DMS79 treated with DMSO at 0.1 percent for 48 hours (cell line): ENCODE results near the gene ZNF638.

Experiments used
- DNase-seq: peaks from one replicate; lab custom pipeline; 2025; lab: John Stamatoyannopoulos, UW

The ZNF638 gene

DNA sequence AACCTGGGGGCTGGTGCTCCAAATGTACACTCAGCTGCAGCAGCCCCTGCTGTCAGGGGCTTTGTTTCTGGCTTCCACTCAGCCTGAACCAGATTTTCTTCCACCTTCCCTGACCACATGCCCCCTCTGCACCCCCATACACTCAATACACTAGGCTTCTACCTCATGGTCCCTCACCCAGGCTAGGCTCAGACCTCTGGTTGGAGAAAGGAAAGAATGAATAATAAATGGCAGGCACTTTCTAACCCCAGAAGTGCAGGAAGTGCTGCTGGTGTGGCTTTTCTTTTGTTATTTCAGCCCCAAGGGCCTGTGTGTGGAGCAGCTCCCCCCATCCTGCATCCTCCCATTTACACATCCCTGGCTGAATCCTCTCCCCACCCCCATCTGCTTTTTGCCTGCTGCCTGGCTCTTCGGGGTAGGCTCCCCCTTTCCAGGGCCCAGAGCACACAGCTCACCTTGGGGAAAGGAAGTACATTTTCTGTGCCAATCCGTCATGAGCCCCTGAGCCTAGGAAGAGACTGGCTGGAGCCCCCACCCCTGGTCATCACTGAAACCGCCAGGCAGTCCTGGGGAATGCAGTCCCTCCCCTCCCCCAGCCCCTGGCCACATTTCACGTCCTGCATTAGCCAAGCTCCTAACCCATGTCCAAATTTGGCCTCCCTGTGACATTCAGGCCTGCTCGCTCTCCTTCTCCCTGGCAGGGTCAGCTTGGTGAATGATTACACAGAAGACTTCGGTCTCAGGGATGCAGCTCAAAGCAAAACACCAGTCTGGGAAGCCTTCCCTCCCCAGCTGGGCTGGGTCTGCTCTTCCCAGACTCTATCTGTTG lies 124.4 kb downstream of the ZNF638 start:
- DNase-seq = no peak

DNA sequence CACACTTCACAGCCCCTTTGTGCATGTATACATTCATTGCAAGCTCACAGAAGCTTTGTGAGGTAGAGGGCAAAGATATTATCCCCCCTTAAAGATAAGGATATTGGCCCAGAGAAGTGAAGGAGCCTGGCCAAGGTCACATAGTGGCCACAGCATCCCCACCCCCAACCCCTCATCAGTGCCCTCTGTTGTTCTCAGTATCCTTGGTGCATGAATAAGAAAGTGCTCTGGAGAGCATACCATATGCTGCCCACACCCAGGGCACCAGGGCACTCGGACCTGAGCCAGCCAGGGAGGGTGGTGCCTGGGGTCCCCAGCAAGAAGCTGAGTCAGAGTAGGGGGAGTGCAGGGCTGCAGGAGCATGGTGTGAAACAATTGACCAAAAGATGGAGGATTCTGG lies 125.0 kb downstream of the ZNF638 start:
- no peak for DNase-seq

DNA sequence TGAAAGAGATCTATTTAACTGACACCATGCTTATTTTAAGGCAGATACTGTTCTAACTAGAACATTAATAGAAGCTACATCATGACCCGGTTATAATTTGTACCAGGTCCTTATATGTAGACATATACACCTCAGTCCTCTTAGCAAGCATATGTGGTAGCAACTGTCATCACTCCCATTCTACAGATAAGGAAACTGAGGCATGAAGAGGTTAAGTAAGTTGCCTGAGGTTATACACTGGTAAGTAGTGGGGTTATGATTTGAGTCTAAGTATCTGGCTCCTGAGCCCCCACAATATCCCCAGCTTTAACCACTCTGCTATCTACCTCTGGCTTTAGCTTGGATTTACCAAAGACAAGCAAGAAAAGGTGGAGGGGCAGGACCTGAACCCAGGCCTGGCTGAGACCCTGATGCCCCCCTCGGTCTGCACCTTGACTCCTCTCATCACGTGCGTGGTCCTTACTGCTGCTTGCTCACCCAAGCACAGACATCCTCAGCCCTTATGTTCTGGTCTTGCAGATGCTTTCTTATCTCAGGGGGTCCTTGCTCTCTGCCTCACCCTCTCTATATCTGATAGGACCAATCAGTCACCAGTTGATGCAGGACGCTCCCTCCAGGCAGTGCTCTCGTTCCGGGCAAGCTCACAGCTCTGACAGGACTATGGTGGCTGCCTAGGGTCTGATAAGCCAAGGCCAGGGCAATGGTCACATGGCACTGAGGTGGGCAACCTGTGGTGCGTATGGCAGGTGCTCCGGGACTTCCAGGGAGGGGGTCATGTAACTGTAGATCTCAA lies 125.7 kb downstream of the ZNF638 start:
- DNase-seq = no peak

DNA sequence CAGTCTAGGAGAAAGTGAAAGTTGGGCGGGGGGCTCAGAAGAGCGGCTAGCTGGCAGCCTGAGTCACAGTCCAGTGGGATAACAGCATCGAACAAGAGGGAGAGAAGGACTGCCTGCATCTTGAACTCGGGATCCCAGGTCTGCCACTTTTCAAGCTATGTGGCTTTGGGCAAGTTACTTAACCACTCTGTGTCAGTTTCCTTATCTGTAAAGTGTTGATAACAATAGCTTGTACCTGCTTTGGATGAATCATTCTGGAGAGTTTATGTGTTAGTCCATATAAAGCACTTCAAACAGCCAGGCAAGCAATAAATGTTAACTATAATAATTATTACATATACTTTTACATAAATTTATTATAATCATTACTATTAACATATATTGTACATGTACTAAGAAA lies 126.3 kb downstream of the ZNF638 start:
- no peak for DNase-seq

DNA sequence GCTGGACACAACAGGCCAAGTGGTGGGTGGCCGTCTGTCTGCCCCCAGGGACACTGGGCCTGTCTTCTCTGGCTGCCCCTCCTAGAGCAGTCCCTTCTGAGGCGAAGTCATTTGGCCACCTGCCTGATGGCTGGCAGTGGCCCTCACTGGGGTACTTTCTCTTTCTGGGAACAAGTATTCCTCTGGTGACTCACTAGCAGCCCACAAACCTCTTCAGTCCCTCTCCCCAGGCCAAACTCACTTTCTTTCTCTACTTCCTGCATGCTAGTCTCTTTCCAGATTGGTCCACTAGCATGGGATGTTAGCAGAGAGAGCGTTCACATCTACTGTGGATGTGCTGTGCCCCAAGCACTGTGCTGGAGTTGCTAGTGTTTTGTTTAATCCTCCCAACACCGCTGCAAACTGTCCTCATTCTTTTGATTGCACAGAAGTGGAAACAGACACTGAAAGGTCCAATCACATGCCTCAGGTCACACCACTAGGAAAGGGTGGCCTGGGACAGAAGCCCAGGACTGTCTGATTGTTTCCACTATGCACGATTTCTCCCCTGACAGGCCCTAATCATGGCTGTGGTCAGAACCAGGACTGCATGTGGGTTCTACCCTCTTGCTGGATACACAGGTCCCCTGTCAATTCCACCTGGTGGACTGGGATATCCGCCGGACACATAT lies 127.0 kb downstream of the ZNF638 start:
- DNase-seq = no peak

DNA sequence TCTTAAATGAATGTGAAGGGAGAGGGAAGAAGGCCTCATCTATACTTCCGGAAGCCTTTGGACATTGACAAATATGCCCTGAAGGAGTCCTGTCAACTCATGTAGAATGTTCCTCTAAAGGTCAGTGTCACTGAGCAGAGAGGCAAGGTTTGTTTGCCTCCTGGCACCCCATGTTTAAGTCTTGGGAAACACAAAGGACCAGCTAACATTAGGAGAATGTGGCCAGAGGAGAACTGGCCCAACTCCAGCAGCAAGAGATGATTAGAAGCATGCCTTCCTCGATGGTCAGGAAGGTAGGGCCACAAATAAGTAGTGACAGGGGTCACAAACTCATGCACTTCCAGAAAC lies 127.5 kb downstream of the ZNF638 start:
- DNase-seq = no peak

DNA sequence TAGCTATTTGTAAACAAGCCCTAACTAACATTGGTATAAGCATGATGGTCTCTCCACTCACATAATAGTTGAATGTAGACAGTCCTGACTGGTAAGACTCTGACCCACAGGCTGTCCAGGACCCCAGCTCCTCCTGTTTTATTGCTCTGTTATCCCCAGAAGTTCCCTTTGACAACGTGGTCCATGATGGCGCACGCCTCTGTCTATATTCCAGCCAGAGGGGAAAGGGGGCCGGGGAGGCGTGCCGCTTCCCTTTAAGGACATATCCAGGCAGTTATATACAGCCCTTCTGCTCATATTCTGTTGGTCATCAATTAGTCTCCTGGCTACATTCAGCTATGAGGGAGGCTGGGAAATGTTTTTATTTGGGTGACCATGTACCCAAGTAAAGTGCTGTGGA lies 128.5 kb downstream of the ZNF638 start:
- DNase-seq = no peak

DNA sequence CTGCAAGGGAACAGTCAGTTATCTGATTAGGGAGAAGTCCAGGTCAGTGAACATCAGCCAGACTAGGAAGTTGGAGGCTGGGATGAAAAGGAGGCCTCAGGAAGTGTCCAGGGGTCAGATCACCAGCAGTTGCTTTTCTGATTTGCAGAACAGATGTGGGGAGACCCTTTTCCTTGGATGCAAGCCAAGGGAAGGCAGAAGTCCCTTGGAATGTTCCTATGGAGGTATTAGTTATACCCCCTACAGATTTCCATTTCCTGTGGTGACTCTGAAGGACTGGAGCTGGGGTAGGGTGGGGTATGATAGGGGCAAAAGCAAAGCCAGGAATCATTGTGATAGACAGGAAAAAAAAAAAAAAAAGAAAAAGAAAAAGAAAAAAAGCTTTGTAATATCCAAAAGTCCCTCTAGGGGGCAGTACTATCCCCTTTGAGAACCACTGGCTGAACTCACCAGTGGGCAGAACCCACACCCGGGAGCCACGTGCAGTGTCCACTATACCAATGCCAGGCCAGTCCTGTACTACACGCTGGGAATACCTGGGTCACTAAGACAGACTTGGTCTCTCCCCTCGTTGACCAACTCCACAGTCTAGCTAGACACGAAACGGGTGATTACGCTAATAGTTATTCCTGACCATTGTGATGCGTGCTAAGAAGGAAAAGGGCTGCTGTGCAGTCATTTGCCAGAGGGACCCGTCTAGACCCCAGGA lies 129.2 kb downstream of the ZNF638 start:
- DNase-seq = no peak

DNA sequence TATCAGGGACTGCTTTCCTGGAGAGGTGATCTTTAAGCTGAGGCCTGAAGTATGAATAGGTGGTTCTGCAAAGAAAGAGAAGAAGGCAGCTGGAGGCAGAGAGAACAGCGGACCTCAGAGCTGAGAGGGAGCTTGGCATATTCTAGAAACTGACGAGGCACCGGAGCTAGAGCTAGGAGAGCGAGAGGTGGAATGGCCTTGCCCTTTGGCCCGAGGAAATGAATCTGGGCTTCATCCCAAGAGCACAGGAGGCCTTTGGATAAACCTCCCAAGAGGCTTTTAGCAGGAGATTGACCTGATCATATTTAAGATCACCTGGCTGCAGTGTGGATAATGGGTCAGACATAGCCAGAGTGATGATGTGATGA lies 129.7 kb downstream of the ZNF638 start:
- DNase-seq = no peak

DNA sequence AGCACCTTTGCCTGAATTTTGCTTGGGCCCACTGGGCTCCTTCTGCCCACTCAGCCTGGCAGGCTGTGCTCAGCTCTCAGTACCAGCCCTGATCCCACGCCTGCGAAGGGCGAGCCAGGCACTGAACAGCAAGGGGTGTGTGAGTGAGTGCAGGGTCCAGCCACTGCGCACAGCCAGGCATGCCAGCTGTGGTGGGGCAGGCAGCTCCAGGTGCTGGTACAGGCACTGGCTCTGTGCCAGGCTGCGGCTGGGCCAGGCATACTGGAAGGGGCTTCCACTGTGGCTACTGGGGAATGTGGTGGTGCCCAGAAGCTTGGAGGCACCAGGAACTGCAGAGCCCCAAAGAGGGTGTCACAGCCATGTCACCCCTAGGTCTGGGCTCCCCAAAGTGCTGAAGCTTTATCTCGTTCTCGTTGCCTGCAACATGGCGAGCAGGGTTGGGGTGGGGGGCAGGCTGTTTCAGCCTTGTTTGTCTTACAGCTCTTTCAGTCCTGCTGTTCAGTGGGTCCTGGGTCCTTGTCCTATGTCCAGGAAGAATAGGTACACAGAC lies 130.5 kb downstream of the ZNF638 start:
- DNase-seq = no peak

DNA sequence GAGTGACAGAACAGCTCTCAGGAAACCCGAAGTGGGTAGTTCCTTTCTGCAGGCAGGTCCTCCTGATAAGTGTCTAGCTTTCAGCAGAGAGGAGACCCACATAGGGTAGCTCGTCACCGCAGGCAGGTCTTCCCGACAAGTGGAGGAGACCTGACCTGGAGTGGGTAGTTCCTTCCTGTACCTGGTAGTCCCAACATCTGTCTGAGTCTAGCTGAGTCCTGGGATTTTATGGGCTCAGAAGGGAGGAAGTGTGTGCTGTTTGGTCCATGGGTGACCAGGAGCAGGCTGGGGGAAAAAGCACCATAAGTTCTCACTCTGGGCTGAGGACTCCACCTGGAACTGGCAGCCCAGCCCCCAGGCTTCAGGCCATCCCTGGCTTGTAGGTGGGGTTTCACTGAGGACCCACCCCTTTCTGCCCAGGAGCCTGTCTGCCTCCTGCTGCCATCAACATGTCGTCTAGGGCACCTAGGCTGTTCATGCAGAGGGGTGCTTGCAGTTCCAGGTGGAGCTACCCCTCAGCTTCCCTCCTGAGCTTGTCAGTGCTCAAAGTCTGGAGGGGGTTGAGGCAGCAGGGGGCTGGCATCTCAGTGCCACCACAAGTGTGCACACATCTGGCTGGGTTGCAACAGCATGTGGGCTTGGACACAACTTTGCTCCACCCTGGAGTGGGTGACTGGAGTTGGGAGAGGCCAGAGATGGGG lies 131.2 kb downstream of the ZNF638 start:
- no peak for DNase-seq

DNA sequence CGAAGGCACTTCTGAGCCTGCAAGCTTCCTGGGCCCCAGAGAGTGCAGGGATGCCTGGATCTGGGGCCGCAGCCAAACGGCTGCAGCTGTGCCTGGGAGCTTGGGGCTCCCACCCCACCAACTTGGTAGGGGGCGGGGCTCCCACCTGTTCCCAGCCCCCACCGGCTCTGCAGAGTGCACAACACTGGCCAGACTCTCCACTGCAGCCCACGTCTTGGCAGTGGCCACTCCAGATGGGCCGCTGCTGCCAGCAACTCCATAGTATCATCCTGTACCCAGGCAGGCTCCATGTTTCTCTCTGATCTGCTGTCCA lies 131.7 kb downstream of the ZNF638 start:
- DNase-seq = no peak

DNA sequence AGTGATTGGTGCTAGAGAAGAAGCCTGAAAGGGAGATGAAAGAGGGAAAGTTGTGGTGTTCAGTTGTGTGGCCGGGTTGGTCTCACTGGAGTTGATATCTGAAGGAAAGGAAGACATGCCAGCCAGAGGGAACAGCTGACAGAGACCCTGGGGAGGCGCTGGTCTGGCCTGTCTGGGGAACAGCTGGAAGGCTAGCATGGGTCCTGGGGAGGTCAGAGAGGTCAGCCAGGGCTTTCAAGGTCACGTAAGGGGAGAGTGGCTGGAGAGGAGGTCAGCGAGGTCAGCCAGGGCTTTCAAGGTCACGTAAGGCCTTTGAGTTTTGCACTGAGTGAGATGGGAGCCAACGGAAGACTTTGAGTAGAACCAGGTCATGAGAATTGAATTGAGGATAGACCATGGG lies 132.8 kb downstream of the ZNF638 start:
- DNase-seq = no peak

DNA sequence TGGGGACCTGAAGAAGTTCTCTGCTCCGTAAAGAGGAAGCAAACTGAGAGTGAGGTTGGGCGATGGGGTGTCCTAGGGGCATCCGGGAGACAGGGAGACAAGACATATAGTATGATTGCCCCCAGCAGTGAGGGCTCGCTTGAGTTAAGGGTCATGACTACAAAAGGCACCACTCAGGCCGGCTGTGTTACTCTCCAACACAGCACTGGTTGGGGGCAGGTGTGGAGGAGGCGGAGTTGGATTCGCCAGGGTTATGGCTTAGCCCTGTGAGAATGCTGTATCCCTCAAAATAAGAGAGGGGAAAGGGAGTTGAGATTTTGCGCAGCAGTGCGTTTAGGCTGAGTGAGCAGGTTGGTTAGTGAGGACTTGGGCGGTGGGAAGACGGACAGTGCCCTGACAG lies 133.8 kb downstream of the ZNF638 start:
- DNase-seq = no peak

DNA sequence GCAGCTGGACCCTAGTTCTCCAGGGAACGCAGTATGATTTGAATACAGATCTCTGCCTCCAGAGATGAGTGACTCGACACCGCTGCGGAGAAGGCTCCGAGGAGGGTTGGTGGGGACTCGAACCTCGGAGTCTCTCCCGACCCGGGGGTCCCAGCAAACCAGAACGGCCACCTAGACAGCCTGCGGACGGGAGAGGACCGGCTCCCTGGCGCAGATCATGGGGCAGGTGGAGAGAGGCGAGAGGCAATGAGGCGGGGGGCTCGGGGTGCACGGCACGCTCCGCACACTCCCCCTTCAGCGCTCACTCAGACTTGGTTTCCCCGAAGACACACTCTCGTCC lies 134.3 kb downstream of the ZNF638 start:
- DNase-seq = no peak

DNA sequence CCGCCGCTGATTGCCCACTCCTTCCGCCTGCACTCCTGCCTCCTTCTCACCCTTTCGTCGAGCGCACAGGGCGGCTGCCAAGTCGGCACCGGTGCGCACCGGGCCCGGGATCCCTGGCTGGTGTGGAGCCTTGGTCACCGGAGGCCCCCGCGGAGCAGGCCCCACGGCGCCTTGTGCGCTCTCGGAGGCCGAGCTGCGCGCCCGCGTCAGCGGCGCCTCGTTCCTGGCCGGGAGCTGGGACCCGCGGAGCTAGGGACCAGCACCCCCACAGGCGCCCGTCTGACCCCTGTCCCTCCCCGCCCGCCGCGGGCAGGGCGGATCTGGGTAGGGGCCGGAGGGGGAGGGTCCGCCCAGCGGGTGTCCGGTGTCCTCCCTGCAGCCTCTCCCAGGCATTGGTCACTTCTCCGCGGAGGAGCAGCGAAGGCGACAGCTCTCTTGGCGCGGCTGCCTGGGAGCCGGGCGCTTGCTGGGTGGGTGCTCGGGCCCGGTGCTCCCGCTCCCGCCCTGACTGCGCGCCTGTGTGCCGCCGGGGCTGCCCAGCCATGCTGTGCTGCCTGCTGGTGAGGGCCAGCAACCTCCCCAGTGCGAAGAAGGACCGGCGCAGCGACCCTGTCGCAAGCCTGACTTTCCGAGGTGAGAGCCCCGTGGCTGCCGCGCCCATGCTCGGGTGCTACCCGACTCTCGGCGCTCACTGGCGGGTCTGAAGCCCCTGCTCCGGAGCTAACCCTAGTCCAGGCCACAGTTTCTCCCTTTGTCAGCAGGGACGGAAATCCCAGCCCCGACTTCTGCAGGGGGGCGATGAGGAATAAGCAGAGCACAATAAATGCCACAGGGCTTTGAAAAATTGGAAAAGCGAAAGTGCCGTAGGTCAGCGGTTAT lies 135.0 kb downstream of the ZNF638 start:
- DNase-seq = peak; percentile 33

DNA sequence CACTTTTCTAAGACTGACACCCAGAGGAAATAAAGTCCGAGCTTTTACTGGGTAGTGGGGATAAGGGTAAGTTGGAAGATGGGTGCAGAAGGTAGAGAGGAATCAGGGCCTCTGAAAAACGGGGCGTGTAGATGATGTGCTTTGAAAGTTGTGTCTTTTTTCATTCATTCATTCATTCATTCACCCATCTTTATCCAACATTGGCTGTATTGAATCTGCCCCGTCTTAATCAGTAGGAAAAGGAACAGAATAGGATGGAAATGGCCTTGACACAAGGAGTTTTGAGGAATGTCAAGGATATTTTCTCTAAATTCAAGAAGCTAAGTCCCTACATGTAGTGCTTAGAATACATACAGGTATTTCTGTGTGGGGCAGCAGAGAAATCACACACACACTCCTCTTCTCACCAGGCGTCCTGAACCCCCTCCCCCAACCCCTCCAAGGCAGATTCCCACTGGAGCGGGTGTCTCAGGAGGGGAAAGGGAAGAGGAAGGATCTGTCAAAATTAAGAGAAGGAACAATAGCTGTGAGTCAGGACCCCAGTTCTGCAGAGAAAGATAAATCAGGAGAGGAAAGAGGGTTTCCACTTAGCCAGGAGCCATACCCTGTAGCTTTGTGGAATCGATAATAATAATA lies 135.7 kb downstream of the ZNF638 start:
- no peak for DNase-seq

DNA sequence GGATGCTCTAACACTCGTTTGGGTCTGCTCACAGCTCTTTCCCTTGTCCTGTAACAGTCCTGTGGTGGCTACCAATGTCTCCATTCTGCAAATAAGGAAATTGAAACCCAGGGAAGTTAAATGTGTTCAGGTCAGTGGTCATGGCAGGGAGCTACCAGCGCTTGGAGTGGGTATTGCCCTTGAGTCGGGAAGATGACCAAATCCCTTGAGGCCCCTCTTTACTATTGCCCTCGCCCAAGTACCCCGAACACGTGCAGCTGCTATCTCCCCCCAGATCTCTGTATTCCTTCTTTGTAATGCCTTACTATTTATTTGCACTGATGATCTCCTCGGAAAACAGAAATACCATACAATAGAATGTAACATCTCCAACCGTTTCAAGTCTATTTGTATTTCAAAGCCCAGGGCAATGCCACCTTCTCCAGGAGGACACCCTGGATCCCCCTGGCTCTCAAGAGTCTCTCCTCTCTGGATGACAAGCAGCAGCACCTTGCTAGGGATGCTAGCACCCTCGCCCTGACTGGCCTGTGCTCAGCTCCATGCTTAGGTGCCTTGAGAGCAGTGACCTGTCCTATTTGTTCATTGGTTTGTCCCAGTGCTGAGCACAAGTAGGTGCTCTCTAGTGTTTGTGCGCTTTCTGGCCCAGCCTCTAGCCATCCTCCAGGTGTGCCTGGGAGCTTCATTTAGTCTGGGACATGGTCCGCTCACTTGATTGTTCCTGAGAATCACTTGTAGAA lies 136.9 kb downstream of the ZNF638 start:
- no peak for DNase-seq
